Astrocyte of the spinal cord (primary cell): Measurements from ENCODE around the gene VSTM4.

Experiments used
- DNase-seq: peaks from one replicate; pipeline ENCODE4 v3.0.0; 2011; ENCODE audit warnings: low read depth, low spot score
- H3K4me3 ChIP-seq: 2 replicates; pipeline ENCODE4 v1.5.1; 2011; ENCODE audit warnings: low read depth, mild to moderate bottlenecking, low read length, moderate library complexity
- CTCF ChIP-seq: IDR thresholded peaks from 2 replicates; pipeline ENCODE4 v1.5.1; 2012; ENCODE audit warnings: low read depth, mild to moderate bottlenecking, low read length, inconsistent platforms
- in situ Hi-C: cut with HindIII; loops from 2 replicates; pipeline ENCODE4 v1.10.0; 2017; ENCODE audit warnings: low sequenced_read_pairs

The VSTM4 gene

GRCh38 chr10:49139028-49139845 is 23.9 kb upstream of the VSTM4 start:
- H3K4me3 ChIP-seq, result no peak overlapping the region
- peak; percentile 85 for DNase-seq
- no peak for TF ChIP-seq CTCF
- in situ Hi-C loops, result no loop called here

DNA sequence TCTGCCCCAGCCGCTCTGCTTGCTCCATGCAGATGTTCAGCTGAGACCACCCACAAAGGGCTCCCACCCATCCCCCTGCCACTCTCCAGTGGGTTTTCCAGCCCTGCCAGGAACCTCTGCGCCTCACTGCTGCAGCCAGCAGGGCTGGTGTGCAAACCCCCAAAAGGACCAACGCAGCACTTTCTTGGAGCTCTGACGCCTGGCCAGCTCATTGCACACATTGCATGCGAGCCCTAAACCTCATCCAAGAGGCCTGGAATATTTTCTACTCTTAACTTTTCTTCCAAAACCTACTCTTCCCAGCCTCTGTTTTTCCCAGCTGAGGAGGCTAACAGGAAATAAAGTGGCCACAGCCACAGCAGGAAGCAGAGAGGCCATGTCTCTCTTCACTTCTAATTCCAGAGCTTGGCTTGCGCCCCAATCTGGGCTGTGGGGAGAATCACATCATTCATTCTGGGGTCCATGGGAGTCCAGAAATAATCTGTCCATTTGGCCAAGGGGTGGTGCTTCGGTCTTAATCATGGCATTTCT is 23.1 kb upstream of the VSTM4 start:
- DNase-seq, result peak; percentile 82
- in situ Hi-C loops, result no loop called here
- TF ChIP-seq CTCF, result no peak
- no peak overlapping the region for H3K4me3 ChIP-seq

GRCh38 chr10:49136525-49136924 is 21.2 kb upstream of the VSTM4 start:
- H3K4me3 ChIP-seq, result no peak overlapping the region
- TF ChIP-seq CTCF, result no peak
- DNase-seq, result no peak
- in situ Hi-C loops, result no loop called here

- H3K4me3 ChIP-seq, result no peak overlapping the region
- DNase-seq, result peak; percentile 56
- in situ Hi-C loops, result no loop called here
- no peak for TF ChIP-seq CTCF
Measured at GRCh38 chr10:49135575-49136313, 20.4 kb upstream of the VSTM4 start.

DNA sequence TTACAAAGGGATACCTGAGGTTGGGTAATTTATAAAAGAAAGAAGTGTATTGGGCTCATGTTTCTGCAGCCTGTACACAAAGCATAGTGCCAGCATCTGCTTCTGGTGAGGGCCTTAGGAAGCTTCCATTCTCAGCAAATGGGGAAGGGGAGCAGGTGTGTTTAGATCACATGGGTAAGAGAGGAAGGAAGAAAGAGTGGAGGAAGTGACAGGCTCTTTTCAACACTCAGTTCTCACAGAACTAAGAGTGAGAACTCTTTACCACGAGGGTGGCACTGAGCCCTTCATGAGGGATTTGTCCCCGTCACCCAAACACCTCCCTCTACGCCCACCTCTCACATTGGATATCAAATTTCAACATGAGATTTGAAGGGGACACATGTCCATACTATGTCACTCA is 19.0 kb upstream of the VSTM4 start:
- DNase-seq, result no peak
- TF ChIP-seq CTCF, result no peak
- H3K4me3 ChIP-seq, result no peak overlapping the region
- in situ Hi-C loops, result no loop called here

DNA sequence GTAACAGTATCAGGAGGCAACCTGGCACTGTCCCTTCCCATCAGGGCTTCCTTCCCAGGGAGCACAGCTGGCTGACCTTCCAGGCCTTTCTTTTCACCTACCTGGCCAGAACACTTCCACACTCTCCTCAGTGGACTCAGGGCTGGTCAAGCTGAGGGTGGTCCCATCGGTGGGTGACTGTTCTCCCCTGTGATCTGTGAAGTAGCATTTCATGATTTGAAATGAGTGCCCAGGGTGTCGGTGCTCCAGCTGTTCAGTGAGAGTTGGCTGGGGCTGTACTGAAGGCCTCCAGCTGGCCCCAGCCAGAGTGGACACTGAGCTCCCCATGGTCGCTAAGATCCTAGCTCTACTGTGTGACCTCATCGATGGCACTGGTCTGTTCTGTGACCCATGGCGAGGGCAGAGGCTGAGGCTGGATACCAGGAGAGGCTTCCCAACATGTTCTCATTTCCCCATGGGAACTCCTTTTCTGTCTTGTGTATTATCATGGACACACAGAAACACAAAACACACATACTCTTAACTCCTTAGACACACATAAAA is 18.5 kb upstream of the VSTM4 start, which contains the start of gene FAM170B:
TSS of gene FAM170B (minus strand) at position 316 of the 543 bp plus-strand sequence. CDS start at position 213, 103 bp downstream.
- TF ChIP-seq CTCF, result no peak
- DNase-seq, result no peak
- H3K4me3 ChIP-seq, result no peak within 1 kb of the TSS
- in situ Hi-C loops, result no loop called here
